Ishikawa (cell line): ENCODE measurements around the gene TFB1M.

ENCODE experiments used
- CEBPB ChIP-seq: IDR thresholded peaks from 2 replicates; pipeline ENCODE4 v1.6.1; 2012
- CREB1 ChIP-seq: IDR thresholded peaks from 2 replicates; pipeline ENCODE4 v1.6.1; 2012; ENCODE audit warnings: low read depth
- EGR1 ChIP-seq: IDR thresholded peaks from 2 replicates; pipeline ENCODE4 v1.6.1; 2012
- EP300 ChIP-seq: IDR thresholded peaks from 2 replicates; pipeline ENCODE4 v1.6.1; 2012; ENCODE audit warnings: borderline replicate concordance
- FOXM1 ChIP-seq: IDR thresholded peaks from 2 replicates; pipeline ENCODE4 v1.6.1; 2012; ENCODE audit warnings: low read depth, borderline replicate concordance
- MAX ChIP-seq: IDR thresholded peaks from 2 replicates; pipeline ENCODE4 v1.6.1; 2012
- NFIC ChIP-seq: IDR thresholded peaks from 2 replicates; pipeline ENCODE4 v1.6.1; 2012
- RAD21 ChIP-seq: IDR thresholded peaks from 2 replicates; pipeline ENCODE4 v1.6.1; 2012; ENCODE audit warnings: low read depth
- REST ChIP-seq: IDR thresholded peaks from 2 replicates; pipeline ENCODE4 v1.6.1; 2012; ENCODE audit warnings: low read depth, mild to moderate bottlenecking
- TAF1 ChIP-seq: IDR thresholded peaks from 2 replicates; pipeline ENCODE4 v1.6.1; 2012; ENCODE audit warnings: low read depth, mild to moderate bottlenecking
- TCF12 ChIP-seq: IDR thresholded peaks from 2 replicates; pipeline ENCODE4 v1.6.1; 2012; ENCODE audit warnings: low read depth
- TEAD4 ChIP-seq: IDR thresholded peaks from 2 replicates; pipeline ENCODE4 v1.6.1; 2012
- YY1 ChIP-seq: IDR thresholded peaks from 2 replicates; pipeline ENCODE4 v1.6.1; 2012; ENCODE audit warnings: low read depth
- ZBTB7A ChIP-seq: IDR thresholded peaks from 2 replicates; pipeline ENCODE4 v1.6.1; 2012; ENCODE audit warnings: low read depth
- TF ChIP-seq, protein P1 (sequence below): IDR thresholded peaks from 2 replicates; pipeline ENCODE4 v1.6.1; 2012

The TFB1M gene

GRCh38 chr6:155314092-155314772, at the start of gene TFB1M:
Gene TFB1M (minus strand): TSS chr6:155314484. CDS start chr6:155314428, 56 bp downstream.
- TF ChIP-seq TAF1 (peak; percentile 49), CREB1 (no peak), EGR1 (no peak), REST (0 out of 2 replicates have a peak, but pooled peaks have one; percentile 9), TCF12 (peak; percentile 19; the same call in 1 of the 2 replicates), NFIC (no peak), RAD21 (no peak), TEAD4 (no peak), FOXM1 (no peak), CEBPB (no peak), YY1 (peak; percentile 86), ZBTB7A (peak; percentile 95), EP300 (no peak), MAX (peak; percentile 54)
- TF ChIP-seq, protein P1, sequence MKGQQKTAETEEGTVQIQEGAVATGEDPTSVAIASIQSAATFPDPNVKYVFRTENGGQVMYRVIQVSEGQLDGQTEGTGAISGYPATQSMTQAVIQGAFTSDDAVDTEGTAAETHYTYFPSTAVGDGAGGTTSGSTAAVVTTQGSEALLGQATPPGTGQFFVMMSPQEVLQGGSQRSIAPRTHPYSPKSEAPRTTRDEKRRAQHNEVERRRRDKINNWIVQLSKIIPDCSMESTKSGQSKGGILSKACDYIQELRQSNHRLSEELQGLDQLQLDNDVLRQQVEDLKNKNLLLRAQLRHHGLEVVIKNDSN: no peak

- TF ChIP-seq TEAD4: no peak
- TF ChIP-seq NFIC: no peak
- TF ChIP-seq CEBPB: no peak
- no peak for TF ChIP-seq YY1
- TF ChIP-seq EGR1: no peak
- no peak for TF ChIP-seq ZBTB7A
- no peak for TF ChIP-seq FOXM1
- TF ChIP-seq TAF1: no peak
These were observed 39.9 kb upstream of the TFB1M start for GRCh38 chr6:155354167-155354566.

- TF ChIP-seq EGR1: no peak
- TF ChIP-seq REST: no peak
- no peak for TF ChIP-seq EP300
- no peak for TF ChIP-seq TCF12
- no peak for TF ChIP-seq RAD21
- no peak for TF ChIP-seq YY1
- TF ChIP-seq TAF1: no peak
- TF ChIP-seq CEBPB: no peak
- TF ChIP-seq TEAD4: no peak
- TF ChIP-seq MAX: no peak
- TF ChIP-seq NFIC: no peak
These were observed 38.5 kb upstream of the TFB1M start for GRCh38 chr6:155352811-155353210.

GRCh38 chr6:155352130-155352420, 37.8 kb upstream of the TFB1M start:
- no peak for TF ChIP-seq RAD21
- TF ChIP-seq MAX: no peak
- TF ChIP-seq TCF12: no peak
- no peak for TF ChIP-seq YY1
- no peak for TF ChIP-seq ZBTB7A
- no peak for TF ChIP-seq CEBPB
- TF ChIP-seq, protein P1: no peak
- no peak for TF ChIP-seq TAF1
- TF ChIP-seq CREB1: no peak
- no peak for TF ChIP-seq REST
- TF ChIP-seq TEAD4: no peak
- no peak for TF ChIP-seq FOXM1
- TF ChIP-seq NFIC: no peak
- TF ChIP-seq EGR1: no peak
- TF ChIP-seq EP300: no peak
